PC-9 (cell line): ENCODE data around the gene GLRX3. TPM values are rescaled to one million over a fixed set of nuclear protein-coding genes. Genes with fewer than 3 reads are reported as not detected.

Source experiments
- BruUV-seq: library from RNA; stranded (reverse); fragments of 400-500 nt; replicated peaks from 2 replicates; lab custom pipeline; 2021; lab: Mats Ljungman, UMichigan
- CTCF ChIA-PET: fragments of 300-600 bp; sonication (Branson Sonifier 250); formaldehyde crosslinking; loops from one replicate; lab custom pipeline; 2022; ENCODE audit warnings: antibody characterized with exemption; lab: Charles Lee
- POLR2A ChIA-PET: fragments of 300-600 bp; sonication (Branson Sonifier 250); formaldehyde crosslinking; loops from one replicate; lab custom pipeline; 2022; ENCODE audit warnings: antibody characterized with exemption; ENCODE audit not compliant: unreplicated experiment; lab: Charles Lee
- DNase-seq, 2 experiments: peaks; one replicate each; pipeline versions ENCODE4 v3.0.0 to v3.0.0-alpha.2; 2015 to 2022; ENCODE audit warnings: mixed read lengths in 1 of 2
- H2AFZ ChIP-seq: fragments of 200-600 bp; sonication (generic); 2 replicates; pipeline ENCODE4 v1.8.1; 2017; ENCODE audit warnings: antibody characterized with exemption
- H3F3A ChIP-seq: fragments of 200-600 bp; sonication (generic); 2 replicates; pipeline ENCODE4 v1.8.1; 2017; ENCODE audit warnings: antibody characterized with exemption, mild to moderate bottlenecking, low read depth; ENCODE audit not compliant: insufficient read depth
- H3K27ac ChIP-seq: fragments of 200-600 bp; sonication (generic); 2 replicates; pipeline ENCODE4 v1.6.1; 2016; ENCODE audit warnings: mixed run types
- H3K27me3 ChIP-seq: fragments of 200-600 bp; sonication (generic); 2 replicates; pipeline ENCODE4 v1.6.1; 2016; ENCODE audit warnings: low read depth, mixed run types; ENCODE audit not compliant: insufficient read depth
- H3K36me3 ChIP-seq: fragments of 200-600 bp; sonication (generic); 2 replicates; pipeline ENCODE4 v1.6.1; 2016; ENCODE audit warnings: low read depth, mixed run types
- H3K4me1 ChIP-seq: fragments of 200-600 bp; sonication (generic); replicated peaks from 2 replicates; pipeline ENCODE4 v1.6.1; 2016; ENCODE audit warnings: mixed run types; ENCODE audit not compliant: insufficient read depth
- H3K4me2 ChIP-seq: fragments of 200-600 bp; sonication (generic); 2 replicates; pipeline ENCODE4 v1.6.1; 2017; ENCODE audit warnings: mixed run types
- H3K4me3 ChIP-seq: fragments of 200-600 bp; sonication (generic); 2 replicates; pipeline ENCODE4 v1.6.1; 2016; ENCODE audit warnings: mixed run types
- H3K79me2 ChIP-seq: fragments of 200-600 bp; sonication (generic); 2 replicates; pipeline ENCODE4 v1.6.1; 2017; ENCODE audit warnings: low read depth, mixed run types
- H3K9me2 ChIP-seq: fragments of 200-600 bp; sonication (generic); 2 replicates; pipeline ENCODE4 v1.8.1; 2017; ENCODE audit warnings: mild to moderate bottlenecking; ENCODE audit not compliant: insufficient read depth
- H3K9me3 ChIP-seq: fragments of 200-600 bp; sonication (generic); 2 replicates; pipeline ENCODE4 v1.8.1; 2016; ENCODE audit warnings: low read depth; ENCODE audit not compliant: insufficient read depth
- H4K20me1 ChIP-seq: fragments of 200-600 bp; sonication (generic); 2 replicates; pipeline ENCODE4 v1.8.1; 2017; ENCODE audit not compliant: insufficient read depth
- EZH2 ChIP-seq: fragments of 200-600 bp; sonication (generic); IDR thresholded peaks from 2 replicates; pipeline ENCODE4 v1.8.0; 2017; ENCODE audit warnings: antibody characterized with exemption, low read depth
- intact Hi-C: fragments of 100-400 bp; cut with micrococcal nuclease; formaldehyde crosslinking; loops from one replicate; pipeline ENCODE4 v1.10.0; 2022; ENCODE audit not compliant: unreplicated experiment
- total RNA-seq: library from RNA; stranded (reverse); gene quantifications from 2 replicates; pipeline ENCODE4 v1.2.3, GENCODE V29; 2021
- TF ChIP-seq, protein P1 (sequence below): fragments of 200-600 bp; sonication (generic); conservative IDR thresholded peaks from 2 replicates; pipeline ENCODE4 v1.6.1; 2017; ENCODE audit warnings: mixed run types, antibody characterized with exemption, mild to moderate bottlenecking, moderate library complexity

The GLRX3 gene
- total RNA-seq, 1 experiment from 2014 or later: 78.0 TPM

DNA sequence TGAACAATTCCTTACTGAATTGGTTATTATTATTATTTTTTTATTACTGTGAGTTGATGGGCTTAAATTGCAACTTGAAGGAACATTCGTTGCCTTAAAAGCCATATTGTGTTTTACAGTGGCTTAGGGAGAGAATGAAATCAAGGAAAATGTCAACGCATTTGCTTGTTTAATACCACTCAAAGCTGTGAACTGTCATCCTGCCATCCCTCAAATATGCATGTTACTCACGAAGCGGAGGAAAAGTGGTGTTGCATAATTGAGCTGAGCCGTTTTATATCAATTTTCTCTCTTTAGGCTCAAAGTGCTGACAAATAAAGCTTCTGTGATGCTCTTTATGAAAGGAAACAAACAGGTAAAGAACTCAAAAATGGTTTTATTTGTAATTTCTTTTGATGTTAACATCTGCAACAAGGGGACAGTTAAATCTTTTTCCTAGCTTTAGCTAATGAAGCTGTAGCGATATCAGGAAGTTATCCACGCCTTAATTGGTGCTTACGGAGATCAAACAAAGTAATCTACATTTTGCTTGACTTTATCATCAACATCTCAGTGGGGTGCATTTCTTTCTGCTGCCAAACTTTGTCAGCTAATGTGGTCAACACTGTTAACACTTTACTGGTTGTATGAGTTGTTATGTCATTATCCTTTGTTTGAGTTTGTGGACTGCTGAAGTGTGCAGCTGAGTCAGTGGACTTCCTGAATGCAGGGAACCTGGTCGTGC, 33.1 kb downstream of the GLRX3 start:
- no peak for TF ChIP-seq EZH2
- TF ChIP-seq, protein P1, sequence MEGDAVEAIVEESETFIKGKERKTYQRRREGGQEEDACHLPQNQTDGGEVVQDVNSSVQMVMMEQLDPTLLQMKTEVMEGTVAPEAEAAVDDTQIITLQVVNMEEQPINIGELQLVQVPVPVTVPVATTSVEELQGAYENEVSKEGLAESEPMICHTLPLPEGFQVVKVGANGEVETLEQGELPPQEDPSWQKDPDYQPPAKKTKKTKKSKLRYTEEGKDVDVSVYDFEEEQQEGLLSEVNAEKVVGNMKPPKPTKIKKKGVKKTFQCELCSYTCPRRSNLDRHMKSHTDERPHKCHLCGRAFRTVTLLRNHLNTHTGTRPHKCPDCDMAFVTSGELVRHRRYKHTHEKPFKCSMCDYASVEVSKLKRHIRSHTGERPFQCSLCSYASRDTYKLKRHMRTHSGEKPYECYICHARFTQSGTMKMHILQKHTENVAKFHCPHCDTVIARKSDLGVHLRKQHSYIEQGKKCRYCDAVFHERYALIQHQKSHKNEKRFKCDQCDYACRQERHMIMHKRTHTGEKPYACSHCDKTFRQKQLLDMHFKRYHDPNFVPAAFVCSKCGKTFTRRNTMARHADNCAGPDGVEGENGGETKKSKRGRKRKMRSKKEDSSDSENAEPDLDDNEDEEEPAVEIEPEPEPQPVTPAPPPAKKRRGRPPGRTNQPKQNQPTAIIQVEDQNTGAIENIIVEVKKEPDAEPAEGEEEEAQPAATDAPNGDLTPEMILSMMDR: no peak
- Histone ChIP-seq H3K9me3 (no peaks in the 10 kb centered on the region), H4K20me1 (no peaks in the 10 kb centered on the region), H3K36me3 (no peaks in the 10 kb centered on the region), H3K9me2 (no peaks in the 10 kb centered on the region), H3K4me1 (no peaks in the 10 kb centered on the region), H3K27me3 (no peaks in the 10 kb centered on the region), H3F3A (no peaks in the 10 kb centered on the region), H3K79me2 (no peaks in the 10 kb centered on the region), H3K4me3 (no peak overlapping the region), H3K27ac (no peak overlapping the region), H3K4me2 (no peak overlapping the region), H2AFZ (no peak overlapping the region)
- no peak for DNase-seq
- ChIA-PET POLR2A (no interaction called here), CTCF (no interaction called here)
- no TSS peak for BruUV-seq
- intact Hi-C loops: no loop called here

- CTCF ChIA-PET: no interaction called here
Measured at GRCh38 chr10:130171196-130171595, 35.0 kb downstream of the GLRX3 start.

DNA sequence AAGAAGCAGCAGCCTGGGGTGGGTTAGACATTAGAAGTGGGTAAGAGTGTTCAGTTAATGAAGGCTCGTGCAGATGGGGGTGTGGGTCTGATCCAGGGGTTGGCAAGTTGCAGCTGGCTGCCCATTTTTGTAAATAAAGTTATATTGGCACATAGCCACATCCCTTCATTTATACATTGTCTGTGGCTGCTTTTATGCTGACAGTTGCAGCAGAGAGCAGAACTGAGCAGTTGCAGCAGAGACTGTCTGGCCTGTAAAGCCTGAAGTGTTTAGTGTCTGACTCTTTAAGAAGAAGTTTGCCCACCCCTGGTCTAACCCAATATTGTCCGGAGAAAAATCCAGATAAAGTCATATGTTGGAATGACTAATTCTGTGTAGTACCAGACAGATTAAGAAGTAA, 38.1 kb downstream of the GLRX3 start:
- Histone ChIP-seq H3K9me2 (no peaks in the 10 kb centered on the region), H2AFZ (no peak overlapping the region), H3K4me3 (no peak overlapping the region), H3F3A (no peaks in the 10 kb centered on the region), H3K27me3 (no peaks in the 10 kb centered on the region), H3K9me3 (no peaks in the 10 kb centered on the region), H4K20me1 (no peaks in the 10 kb centered on the region), H3K4me2 (no peak overlapping the region), H3K36me3 (no peaks in the 10 kb centered on the region), H3K27ac (no peak overlapping the region), H3K4me1 (no peaks in the 10 kb centered on the region), H3K79me2 (no peaks in the 10 kb centered on the region)
- ChIA-PET POLR2A (no interaction called here), CTCF (no interaction called here)
- no peak for TF ChIP-seq EZH2
- TF ChIP-seq, protein P1: no peak
- BruUV-seq: no TSS peak
- intact Hi-C loops: no loop called here
- DNase-seq: no peak

More at GRCh38 chr10:130171196-130171595, 35.0 kb downstream of the GLRX3 start:
- Histone ChIP-seq H3K27ac (no peak overlapping the region), H3F3A (no peaks in the 10 kb centered on the region), H3K4me3 (no peak overlapping the region), H3K79me2 (no peaks in the 10 kb centered on the region), H3K36me3 (no peaks in the 10 kb centered on the region), H4K20me1 (no peaks in the 10 kb centered on the region), H3K4me1 (no peaks in the 10 kb centered on the region), H2AFZ (no peak overlapping the region), H3K4me2 (no peak overlapping the region), H3K9me3 (no peaks in the 10 kb centered on the region), H3K27me3 (no peaks in the 10 kb centered on the region), H3K9me2 (no peaks in the 10 kb centered on the region)
- intact Hi-C loops: no loop called here
- no peak for DNase-seq
- no peak for TF ChIP-seq EZH2
- TF ChIP-seq, protein P1: no peak
- POLR2A ChIA-PET: no interaction called here
- no TSS peak for BruUV-seq
